ENCODE results near the gene ITPR1.

DNA sequence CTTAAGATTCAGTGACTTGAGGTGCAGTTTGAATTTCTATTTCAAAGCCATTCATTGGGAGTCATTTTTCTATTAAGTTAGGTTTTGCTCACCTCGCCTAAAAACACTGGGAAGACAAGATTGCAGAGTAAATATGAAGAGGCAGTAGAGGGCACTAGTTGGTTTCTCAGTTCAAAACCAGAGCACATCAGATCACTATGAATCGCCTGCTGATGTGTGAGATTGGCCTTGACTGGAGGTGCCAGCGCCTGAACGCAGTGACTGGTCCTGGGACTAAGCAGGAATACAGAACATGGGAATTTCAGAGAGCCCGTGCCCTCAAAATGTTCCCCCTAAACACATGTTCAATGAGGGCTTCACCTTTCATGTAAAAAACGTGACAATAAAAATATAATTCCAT lies 229.0 kb downstream of the ITPR1 start:
- TF ChIP-seq POLR2AphosphoS5 (IDR thresholded peaks at IDR 0.05) (peak in 1 of 3 donors; percentile 23), POLR2A (IDR thresholded peaks at IDR 0.05) (no peak), EP300 (IDR thresholded peaks at IDR 0.05; ENCODE audit: low read depth) (no peak)
- TF ChIP-seq, protein P1, sequence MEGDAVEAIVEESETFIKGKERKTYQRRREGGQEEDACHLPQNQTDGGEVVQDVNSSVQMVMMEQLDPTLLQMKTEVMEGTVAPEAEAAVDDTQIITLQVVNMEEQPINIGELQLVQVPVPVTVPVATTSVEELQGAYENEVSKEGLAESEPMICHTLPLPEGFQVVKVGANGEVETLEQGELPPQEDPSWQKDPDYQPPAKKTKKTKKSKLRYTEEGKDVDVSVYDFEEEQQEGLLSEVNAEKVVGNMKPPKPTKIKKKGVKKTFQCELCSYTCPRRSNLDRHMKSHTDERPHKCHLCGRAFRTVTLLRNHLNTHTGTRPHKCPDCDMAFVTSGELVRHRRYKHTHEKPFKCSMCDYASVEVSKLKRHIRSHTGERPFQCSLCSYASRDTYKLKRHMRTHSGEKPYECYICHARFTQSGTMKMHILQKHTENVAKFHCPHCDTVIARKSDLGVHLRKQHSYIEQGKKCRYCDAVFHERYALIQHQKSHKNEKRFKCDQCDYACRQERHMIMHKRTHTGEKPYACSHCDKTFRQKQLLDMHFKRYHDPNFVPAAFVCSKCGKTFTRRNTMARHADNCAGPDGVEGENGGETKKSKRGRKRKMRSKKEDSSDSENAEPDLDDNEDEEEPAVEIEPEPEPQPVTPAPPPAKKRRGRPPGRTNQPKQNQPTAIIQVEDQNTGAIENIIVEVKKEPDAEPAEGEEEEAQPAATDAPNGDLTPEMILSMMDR (IDR thresholded peaks at IDR 0.05), result peak; percentile 32 to 58 (median 38)
